GM12892 (cell line): Measurements from ENCODE around the gene MGA.

Source experiments
- POLR2A ChIP-seq: IDR thresholded peaks from 2 replicates; pipeline ENCODE4 v1.6.1; 2011; ENCODE audit warnings: low read depth, low read length, control low read depth
- TAF1 ChIP-seq: IDR thresholded peaks from 2 replicates; pipeline ENCODE4 v1.6.1; 2011; ENCODE audit warnings: low read depth, mild to moderate bottlenecking, control low read depth, low read length, borderline replicate concordance

DNA sequence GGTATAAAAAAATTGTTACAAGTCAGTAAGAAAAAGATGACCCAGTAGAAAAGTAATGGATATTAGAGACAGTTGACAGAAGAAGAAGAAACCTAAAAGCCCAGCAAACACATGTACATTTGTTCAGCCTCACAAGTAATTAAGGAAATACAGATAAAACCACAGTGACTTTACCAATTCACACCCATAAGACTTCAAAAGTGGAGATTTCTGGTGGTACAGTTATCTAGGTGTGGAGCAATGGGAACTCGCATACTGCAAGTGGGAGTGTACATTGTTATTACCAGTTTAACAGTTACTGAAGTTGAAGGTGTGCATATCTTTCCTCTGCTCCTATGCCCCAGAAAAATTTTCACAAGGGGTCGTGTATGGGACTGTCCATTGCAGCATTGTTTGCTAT is 96.0 kb downstream of the MGA start:
- TF ChIP-seq TAF1 (no peak), POLR2A (no peak)
